ENCODE measurements around the gene DCTN5.
A peak's percentile ranks its signal among the peaks of the same experiment; 100 is the strongest.

DCTN5 gene

GRCh38 chr16:23678430-23679273, 37.4 kb downstream of the DCTN5 start, which contains the start of gene PLK1:
Gene PLK1, plus strand, starts transcription at chr16:23678889. Its CDS starts 44 bp downstream, at chr16:23678933.
- Histone ChIP-seq H2AK5ac (ENCODE audit: low read length) (peak within 1 kb of the TSS; percentile 91), H3K9ac (ENCODE audit: low read length) (peak within 1 kb of the TSS; percentile 96), H3K18ac (ENCODE audit: low read length) (peak within 1 kb of the TSS; percentile 33), H3K27me3 (ENCODE audit: insufficient read depth, low read length, poor library complexity) (no peaks in the 10 kb centered on the region), H3K79me1 (ENCODE audit: low read length) (peaks cover 28% of the 10 kb centered on the region), H4K5ac (ENCODE audit: low read length) (no peak within 1 kb of the TSS), H3K56ac (ENCODE audit: low read length) (peak within 1 kb of the TSS; percentile 97), H2BK5ac (ENCODE audit: low read length) (peak within 1 kb of the TSS; percentile 58), H3K4me3 (ENCODE audit: low read length) (peak within 1 kb of the TSS; percentile 41), H4K8ac (ENCODE audit: low read depth, low read length) (no peak within 1 kb of the TSS), H3K79me2 (ENCODE audit: control insufficient read depth, insufficient read depth, low read length) (peaks cover 35% of the 10 kb centered on the region), H2BK15ac (replicated peaks; ENCODE audit: low read depth) (no peak within 1 kb of the TSS), H3K27ac (ENCODE audit: low read depth, low read length) (peak within 1 kb of the TSS; percentile 57), H3K4me1 (ENCODE audit: control insufficient read depth, low read depth, low read length) (peaks cover 2% of the 10 kb centered on the region), H2BK120ac (ENCODE audit: low read depth, low read length) (no peak within 1 kb of the TSS), H3K4me2 (ENCODE audit: low read length) (peak within 1 kb of the TSS; percentile 94), H3K36me3 (ENCODE audit: control insufficient read depth, insufficient read depth, low read length) (peaks cover 13% of the 10 kb centered on the region), H3K4ac (ENCODE audit: low read depth, low read length) (peak within 1 kb of the TSS; percentile 93), H3K23ac (ENCODE audit: low read length) (peak within 1 kb of the TSS; percentile 70)
- DNase-seq: peak; percentile 96
- WGBS (ENCODE audit: extremely low coverage, insufficient coverage, low lambda C conversion rate): no CpG with 5 or more reads among the region's 75 CpGs

GRCh38 chr16:23679274-23679985, 38.2 kb downstream of the DCTN5 start:
- no peak overlapping the region for H4K5ac ChIP-seq (ENCODE audit: low read length)
- peak overlapping the region; percentile 94 for H3K4me2 ChIP-seq (ENCODE audit: low read length)
- no peak overlapping the region for H2BK120ac ChIP-seq (ENCODE audit: low read depth, low read length)
- H3K18ac ChIP-seq (ENCODE audit: low read length): peak overlapping the region; percentile 33
- peak overlapping the region; percentile 97 for H3K56ac ChIP-seq (ENCODE audit: low read length)
- H3K79me2 ChIP-seq (ENCODE audit: control insufficient read depth, insufficient read depth, low read length): peaks cover 38% of the 10 kb centered on the region
- H3K4ac ChIP-seq (ENCODE audit: low read depth, low read length): peak overlapping the region; percentile 93
- H3K4me1 ChIP-seq (ENCODE audit: control insufficient read depth, low read depth, low read length): peaks cover 2% of the 10 kb centered on the region
- WGBS (ENCODE audit: extremely low coverage, insufficient coverage, low lambda C conversion rate): no CpG with 5 or more reads among the region's 24 CpGs
- no peaks in the 10 kb centered on the region for H3K27me3 ChIP-seq (ENCODE audit: insufficient read depth, low read length, poor library complexity)
- no peak overlapping the region for H3K27ac ChIP-seq (ENCODE audit: low read depth, low read length)
- peak; percentile 78 for DNase-seq
- peak overlapping the region; percentile 96 for H3K9ac ChIP-seq (ENCODE audit: low read length)
- H2AK5ac ChIP-seq (ENCODE audit: low read length): peak overlapping the region; percentile 91
- no peak overlapping the region for H4K8ac ChIP-seq (ENCODE audit: low read depth, low read length)
- H3K36me3 ChIP-seq (ENCODE audit: control insufficient read depth, insufficient read depth, low read length): peaks cover 16% of the 10 kb centered on the region
- peak overlapping the region; percentile 58 for H2BK5ac ChIP-seq (ENCODE audit: low read length)
- peaks cover 31% of the 10 kb centered on the region for H3K79me1 ChIP-seq (ENCODE audit: low read length)
- no peak overlapping the region for H2BK15ac ChIP-seq (replicated peaks; ENCODE audit: low read depth)
- peak overlapping the region; percentile 70 for H3K23ac ChIP-seq (ENCODE audit: low read length)
- H3K4me3 ChIP-seq (ENCODE audit: low read length): peak overlapping the region; percentile 41

- H3K9ac ChIP-seq (ENCODE audit: low read length): peak overlapping the region; percentile 96
- H3K27me3 ChIP-seq (ENCODE audit: insufficient read depth, low read length, poor library complexity): no peaks in the 10 kb centered on the region
- DNase-seq: peak; percentile 23
- H2AK5ac ChIP-seq (ENCODE audit: low read length): peak overlapping the region; percentile 91
- H3K23ac ChIP-seq (ENCODE audit: low read length): no peak overlapping the region
- H3K18ac ChIP-seq (ENCODE audit: low read length): no peak overlapping the region
- no peak overlapping the region for H2BK15ac ChIP-seq (replicated peaks; ENCODE audit: low read depth)
- no peak overlapping the region for H4K5ac ChIP-seq (ENCODE audit: low read length)
- no CpG with 5 or more reads among the region's 6 CpGs for WGBS (ENCODE audit: extremely low coverage, insufficient coverage, low lambda C conversion rate)
- no peak overlapping the region for H2BK120ac ChIP-seq (ENCODE audit: low read depth, low read length)
- peak overlapping the region; percentile 41 for H3K4me3 ChIP-seq (ENCODE audit: low read length)
- H3K4me2 ChIP-seq (ENCODE audit: low read length): peak overlapping the region; percentile 94
- H3K4me1 ChIP-seq (ENCODE audit: control insufficient read depth, low read depth, low read length): peaks cover 2% of the 10 kb centered on the region
- H3K56ac ChIP-seq (ENCODE audit: low read length): peak overlapping the region; percentile 97
- H4K8ac ChIP-seq (ENCODE audit: low read depth, low read length): no peak overlapping the region
- peaks cover 31% of the 10 kb centered on the region for H3K79me1 ChIP-seq (ENCODE audit: low read length)
- peak overlapping the region; percentile 58 for H2BK5ac ChIP-seq (ENCODE audit: low read length)
- H3K4ac ChIP-seq (ENCODE audit: low read depth, low read length): no peak overlapping the region
- no peak overlapping the region for H3K27ac ChIP-seq (ENCODE audit: low read depth, low read length)
- H3K36me3 ChIP-seq (ENCODE audit: control insufficient read depth, insufficient read depth, low read length): peaks cover 16% of the 10 kb centered on the region
- H3K79me2 ChIP-seq (ENCODE audit: control insufficient read depth, insufficient read depth, low read length): peaks cover 38% of the 10 kb centered on the region
Measured at GRCh38 chr16:23679986-23680336, 38.7 kb downstream of the DCTN5 start.

GRCh38 chr16:23682181-23682580, 40.9 kb downstream of the DCTN5 start:
- Histone ChIP-seq H3K4me2 (ENCODE audit: low read length) (no peak overlapping the region), H3K27me3 (ENCODE audit: insufficient read depth, low read length, poor library complexity) (no peaks in the 10 kb centered on the region)

GRCh38 chr16:23683487-23683886, 42.2 kb downstream of the DCTN5 start:
- peaks cover 33% of the 10 kb centered on the region for H3K36me3 ChIP-seq (ENCODE audit: control insufficient read depth, insufficient read depth, low read length)

More at GRCh38 chr16:23682181-23682580, 40.9 kb downstream of the DCTN5 start:
- no peak overlapping the region for H3K4me3 ChIP-seq (ENCODE audit: low read length)
- no peak for DNase-seq
- no CpG with 5 or more reads among the region's 1 CpG for WGBS (ENCODE audit: extremely low coverage, insufficient coverage, low lambda C conversion rate)
- no peak overlapping the region for H3K4ac ChIP-seq (ENCODE audit: low read depth, low read length)
- no peak overlapping the region for H3K27ac ChIP-seq (ENCODE audit: low read depth, low read length)
- peaks cover 33% of the 10 kb centered on the region for H3K79me1 ChIP-seq (ENCODE audit: low read length)
- no peak overlapping the region for H4K8ac ChIP-seq (ENCODE audit: low read depth, low read length)
- H3K79me2 ChIP-seq (ENCODE audit: control insufficient read depth, insufficient read depth, low read length): peaks cover 38% of the 10 kb centered on the region
- H2BK120ac ChIP-seq (ENCODE audit: low read depth, low read length): no peak overlapping the region
- H3K9ac ChIP-seq (ENCODE audit: low read length): no peak overlapping the region
- no peak overlapping the region for H2AK5ac ChIP-seq (ENCODE audit: low read length)
- no peak overlapping the region for H4K5ac ChIP-seq (ENCODE audit: low read length)
- peaks cover 2% of the 10 kb centered on the region for H3K4me1 ChIP-seq (ENCODE audit: control insufficient read depth, low read depth, low read length)
- peaks cover 22% of the 10 kb centered on the region for H3K36me3 ChIP-seq (ENCODE audit: control insufficient read depth, insufficient read depth, low read length)
- H3K23ac ChIP-seq (ENCODE audit: low read length): no peak overlapping the region
- H3K18ac ChIP-seq (ENCODE audit: low read length): no peak overlapping the region
- H2BK5ac ChIP-seq (ENCODE audit: low read length): no peak overlapping the region
- no peak overlapping the region for H3K56ac ChIP-seq (ENCODE audit: low read length)
- no peak overlapping the region for H2BK15ac ChIP-seq (replicated peaks; ENCODE audit: low read depth)

More at GRCh38 chr16:23683487-23683886, 42.2 kb downstream of the DCTN5 start:
- Histone ChIP-seq H3K27ac (ENCODE audit: low read depth, low read length) (no peak overlapping the region), H3K79me2 (ENCODE audit: control insufficient read depth, insufficient read depth, low read length) (peaks cover 38% of the 10 kb centered on the region), H3K23ac (ENCODE audit: low read length) (no peak overlapping the region), H2BK5ac (ENCODE audit: low read length) (no peak overlapping the region), H2AK5ac (ENCODE audit: low read length) (no peak overlapping the region), H3K9ac (ENCODE audit: low read length) (no peak overlapping the region), H2BK15ac (replicated peaks; ENCODE audit: low read depth) (no peak overlapping the region), H3K79me1 (ENCODE audit: low read length) (peaks cover 35% of the 10 kb centered on the region), H3K18ac (ENCODE audit: low read length) (no peak overlapping the region), H3K4me1 (ENCODE audit: control insufficient read depth, low read depth, low read length) (peaks cover 2% of the 10 kb centered on the region), H3K4ac (ENCODE audit: low read depth, low read length) (no peak overlapping the region), H3K27me3 (ENCODE audit: insufficient read depth, low read length, poor library complexity) (no peaks in the 10 kb centered on the region), H2BK120ac (ENCODE audit: low read depth, low read length) (no peak overlapping the region), H4K8ac (ENCODE audit: low read depth, low read length) (no peak overlapping the region), H3K4me2 (ENCODE audit: low read length) (no peak overlapping the region), H3K4me3 (ENCODE audit: low read length) (no peak overlapping the region), H4K5ac (ENCODE audit: low read length) (no peak overlapping the region), H3K56ac (ENCODE audit: low read length) (no peak overlapping the region)
- DNase-seq: no peak
- WGBS (ENCODE audit: extremely low coverage, insufficient coverage, low lambda C conversion rate): no CpG with 5 or more reads among the region's 3 CpGs

All from mesendoderm (in vitro differentiated cells).